22Rv1 (cell line): ENCODE measurements around the gene USP48.

Source experiments
- ZFX ChIP-seq: fragments of 450-650 bp; IDR thresholded peaks from 2 replicates; pipeline ENCODE4 v1.6.1; 2017; ENCODE audit warnings: antibody characterized with exemption, borderline replicate concordance
- TF ChIP-seq, protein P1 (sequence below): fragments of 450-650 bp; IDR thresholded peaks from 2 replicates; pipeline ENCODE4 v1.5.1; 2017; ENCODE audit warnings: mild to moderate bottlenecking

DNA sequence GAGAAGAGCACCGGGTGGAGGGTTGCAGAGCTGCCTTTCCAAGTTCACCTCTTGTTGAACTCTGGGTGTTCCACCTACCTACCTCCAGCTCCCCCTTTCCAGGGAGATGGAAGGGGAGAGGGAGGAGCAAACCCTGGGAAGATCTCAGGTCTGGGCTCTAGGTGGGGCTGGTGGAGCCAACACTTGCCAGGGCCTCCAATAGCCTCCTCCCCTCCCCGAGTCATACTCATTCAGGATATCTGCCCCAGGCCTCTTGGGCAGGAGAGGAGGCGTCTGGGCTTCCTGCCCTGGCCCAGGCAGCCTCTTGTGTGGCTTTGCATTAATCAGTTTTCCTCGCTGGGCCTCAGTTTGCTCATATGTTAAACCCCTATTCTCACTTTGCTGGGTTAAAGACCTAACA lies 127.2 kb downstream of the USP48 start:
- TF ChIP-seq, protein P1, sequence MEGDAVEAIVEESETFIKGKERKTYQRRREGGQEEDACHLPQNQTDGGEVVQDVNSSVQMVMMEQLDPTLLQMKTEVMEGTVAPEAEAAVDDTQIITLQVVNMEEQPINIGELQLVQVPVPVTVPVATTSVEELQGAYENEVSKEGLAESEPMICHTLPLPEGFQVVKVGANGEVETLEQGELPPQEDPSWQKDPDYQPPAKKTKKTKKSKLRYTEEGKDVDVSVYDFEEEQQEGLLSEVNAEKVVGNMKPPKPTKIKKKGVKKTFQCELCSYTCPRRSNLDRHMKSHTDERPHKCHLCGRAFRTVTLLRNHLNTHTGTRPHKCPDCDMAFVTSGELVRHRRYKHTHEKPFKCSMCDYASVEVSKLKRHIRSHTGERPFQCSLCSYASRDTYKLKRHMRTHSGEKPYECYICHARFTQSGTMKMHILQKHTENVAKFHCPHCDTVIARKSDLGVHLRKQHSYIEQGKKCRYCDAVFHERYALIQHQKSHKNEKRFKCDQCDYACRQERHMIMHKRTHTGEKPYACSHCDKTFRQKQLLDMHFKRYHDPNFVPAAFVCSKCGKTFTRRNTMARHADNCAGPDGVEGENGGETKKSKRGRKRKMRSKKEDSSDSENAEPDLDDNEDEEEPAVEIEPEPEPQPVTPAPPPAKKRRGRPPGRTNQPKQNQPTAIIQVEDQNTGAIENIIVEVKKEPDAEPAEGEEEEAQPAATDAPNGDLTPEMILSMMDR = peak; percentile 29; the same call in 1 of the 2 replicates
- no peak for TF ChIP-seq ZFX
